ENCODE measurements around the gene YJEFN3. TPM values are rescaled to one million over a fixed set of nuclear protein-coding genes. Genes with fewer than 3 reads are reported as not detected.

YJEFN3 gene
- total RNA-seq, 1 donor from 2014 or later: 2.1 TPM

- H3K27me3 ChIP-seq (ENCODE audit: control insufficient read depth, insufficient read depth, low read length): peaks cover 9% of the 10 kb centered on the region
- DNase-seq (ENCODE audit: low read depth): no peak
- no peak for TF ChIP-seq CTCF (IDR thresholded peaks at IDR 0.05; ENCODE audit: insufficient read depth, low read length, poor library complexity, severe bottlenecking)
- no peaks in the 10 kb centered on the region for H3K36me3 ChIP-seq (ENCODE audit: control insufficient read depth, insufficient read depth, low read length)
- no peak overlapping the region for H3K4me3 ChIP-seq (ENCODE audit: low read depth, low read length)
Observed at GRCh38 chr19:19546751-19547162, 18.0 kb downstream of the YJEFN3 start.

GRCh38 chr19:19547674-19548336 lies 19.1 kb downstream of the YJEFN3 start:
- no peak for TF ChIP-seq CTCF (IDR thresholded peaks at IDR 0.05; ENCODE audit: insufficient read depth, low read length, poor library complexity, severe bottlenecking)
- H3K27me3 ChIP-seq (ENCODE audit: control insufficient read depth, insufficient read depth, low read length): peaks cover 9% of the 10 kb centered on the region
- H3K4me3 ChIP-seq (ENCODE audit: low read depth, low read length): no peak overlapping the region
- H3K36me3 ChIP-seq (ENCODE audit: control insufficient read depth, insufficient read depth, low read length): no peaks in the 10 kb centered on the region
- DNase-seq (ENCODE audit: low read depth): no peak

GRCh38 chr19:19548915-19549759 lies 20.4 kb downstream of the YJEFN3 start:
- H3K36me3 ChIP-seq (ENCODE audit: control insufficient read depth, insufficient read depth, low read length): no peaks in the 10 kb centered on the region
- peaks cover 9% of the 10 kb centered on the region for H3K27me3 ChIP-seq (ENCODE audit: control insufficient read depth, insufficient read depth, low read length)
- TF ChIP-seq CTCF (IDR thresholded peaks at IDR 0.05; ENCODE audit: insufficient read depth, low read length, poor library complexity, severe bottlenecking): no peak
- DNase-seq (ENCODE audit: low read depth): no peak
- H3K4me3 ChIP-seq (ENCODE audit: low read depth, low read length): no peak overlapping the region

- Histone ChIP-seq H3K36me3 (ENCODE audit: control insufficient read depth, insufficient read depth, low read length) (no peaks in the 10 kb centered on the region), H3K27me3 (ENCODE audit: control insufficient read depth, insufficient read depth, low read length) (peaks cover 9% of the 10 kb centered on the region), H3K4me3 (ENCODE audit: low read depth, low read length) (no peak overlapping the region)
- TF ChIP-seq CTCF (IDR thresholded peaks at IDR 0.05; ENCODE audit: insufficient read depth, low read length, poor library complexity, severe bottlenecking): no peak
- DNase-seq (ENCODE audit: low read depth): no peak
Observed at GRCh38 chr19:19549804-19550464, 21.2 kb downstream of the YJEFN3 start.

GRCh38 chr19:19550485-19550929 lies 21.8 kb downstream of the YJEFN3 start:
- no peaks in the 10 kb centered on the region for H3K36me3 ChIP-seq (ENCODE audit: control insufficient read depth, insufficient read depth, low read length)
- no peak for TF ChIP-seq CTCF (IDR thresholded peaks at IDR 0.05; ENCODE audit: insufficient read depth, low read length, poor library complexity, severe bottlenecking)
- DNase-seq (ENCODE audit: low read depth): no peak
- peaks cover 9% of the 10 kb centered on the region for H3K27me3 ChIP-seq (ENCODE audit: control insufficient read depth, insufficient read depth, low read length)
- no peak overlapping the region for H3K4me3 ChIP-seq (ENCODE audit: low read depth, low read length)

Data from kidney epithelial cell (primary cell).